GM12875 (cell line): ENCODE measurements around the gene TMEM272.
A peak's percentile ranks its signal among the peaks of the same experiment; 100 is the strongest.

Experiments
- H3K4me3 ChIP-seq: one replicate; pipeline ENCODE4 v1.5.1; 2011; ENCODE audit warnings: low read depth, low read length, control low read depth
- CTCF ChIP-seq: IDR thresholded peaks from 2 replicates; pipeline ENCODE4 v1.5.1; 2011; ENCODE audit warnings: low read depth, mild to moderate bottlenecking, control low read depth, inconsistent platforms, low read length, moderate library complexity, borderline replicate concordance; ENCODE audit not compliant: insufficient read depth

Gene TMEM272

GRCh38 chr13:51825681-51826254 is 19.2 kb downstream of the TMEM272 start:
- H3K4me3 ChIP-seq, result no peak overlapping the region
- TF ChIP-seq CTCF, result no peak

- no peak for TF ChIP-seq CTCF
- H3K4me3 ChIP-seq, result no peak overlapping the region
Measured at GRCh38 chr13:51825165-51825592, 19.8 kb downstream of the TMEM272 start.

DNA sequence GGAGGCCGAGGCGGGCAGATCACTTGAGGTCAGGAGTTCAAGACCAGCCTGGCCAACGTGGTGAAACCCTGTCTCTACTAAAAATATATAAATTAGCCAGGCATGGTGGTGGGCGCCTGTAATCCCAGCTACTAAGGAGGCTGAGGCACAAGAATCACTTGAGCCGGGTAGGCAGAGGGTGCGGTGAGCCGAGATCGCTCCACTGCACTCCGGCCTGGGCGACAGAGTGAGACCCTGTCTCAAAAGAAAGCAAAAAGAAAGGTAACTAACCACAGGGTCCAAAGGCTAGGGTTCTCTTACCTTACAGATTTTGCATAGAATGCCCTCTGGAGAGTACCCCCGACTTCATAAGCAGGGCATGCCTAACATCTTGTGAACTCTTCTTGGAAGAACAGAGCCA is 20.3 kb downstream of the TMEM272 start:
- H3K4me3 ChIP-seq, result peak overlapping the region; percentile 19

DNA sequence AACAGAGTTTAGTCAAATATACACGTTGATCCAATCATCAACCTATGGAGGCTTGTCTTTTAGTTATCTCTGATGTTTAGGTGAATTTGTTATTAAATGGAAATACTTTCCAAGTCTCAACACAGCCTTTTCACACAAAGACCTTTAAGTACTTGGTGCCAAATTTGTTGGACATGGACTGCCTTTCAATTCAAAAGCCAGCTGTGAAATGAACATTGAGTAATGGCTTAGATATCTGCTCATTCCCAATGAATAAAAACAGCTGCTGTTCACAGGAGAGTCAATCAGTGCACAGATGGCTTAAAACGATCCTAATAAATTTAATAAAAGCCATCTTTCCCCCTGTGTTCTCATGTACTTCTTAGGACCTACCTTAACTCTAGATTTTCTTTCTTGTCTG is 21.1 kb downstream of the TMEM272 start:
- TF ChIP-seq CTCF, result no peak

GRCh38 chr13:51823359-51823758 is 21.6 kb downstream of the TMEM272 start:
- TF ChIP-seq CTCF, result no peak
- H3K4me3 ChIP-seq, result no peak overlapping the region

More for the DNA sequence above, 21.1 kb downstream of the TMEM272 start:
- H3K4me3 ChIP-seq, result no peak overlapping the region

DNA sequence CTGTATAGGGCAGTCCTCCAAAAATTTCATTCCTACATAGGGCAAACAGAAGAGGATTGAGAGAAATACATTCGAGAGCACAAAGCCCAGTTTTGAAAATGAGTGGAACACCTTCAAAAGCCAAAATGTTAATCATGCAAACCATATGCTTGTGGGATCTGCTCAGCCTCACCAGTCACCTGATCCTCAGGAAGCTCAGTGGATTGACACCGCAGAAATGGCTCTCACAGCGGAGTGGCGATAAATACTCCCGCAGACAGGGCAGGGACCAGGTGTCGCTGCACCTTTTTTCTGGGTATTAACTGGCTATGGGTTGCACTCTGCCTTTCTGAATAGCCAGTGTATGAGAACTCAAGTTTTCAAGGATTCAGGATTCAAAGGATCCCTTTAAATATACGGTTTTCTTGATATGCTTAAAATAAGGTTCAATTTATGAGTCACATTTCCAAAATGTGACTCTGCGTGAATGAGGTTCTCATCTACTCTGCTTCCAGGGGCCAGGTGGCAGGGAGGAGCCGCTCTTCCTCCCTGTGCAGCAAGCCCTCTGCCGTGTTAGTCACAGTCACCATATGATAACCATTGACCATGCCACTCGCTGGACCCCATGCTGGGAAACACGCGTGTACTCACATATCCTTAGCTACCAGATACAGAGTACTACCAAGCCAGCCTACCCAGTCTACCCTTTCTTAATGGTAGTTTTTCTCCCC is 22.7 kb downstream of the TMEM272 start:
- H3K4me3 ChIP-seq, result no peak overlapping the region

GRCh38 chr13:51821606-51822005 is 23.4 kb downstream of the TMEM272 start:
- no peak overlapping the region for H3K4me3 ChIP-seq
- TF ChIP-seq CTCF, result no peak

More for the DNA sequence above, 22.7 kb downstream of the TMEM272 start:
- no peak for TF ChIP-seq CTCF
